Lung (tissue), 12 donors: ENCODE data around the gene CFAP99. TPM values are rescaled to one million over a fixed set of nuclear protein-coding genes. Genes with fewer than 3 reads are reported as not detected.

Experiments used
- ATAC-seq: fragments of 200-7000 bp; cut with Tn5 transposase; one replicate; pipeline ENCODE4 v1.9.1; 2020; ENCODE audit warnings: moderate number of reproducible peaks; ENCODE audit not compliant: insufficient read depth, low FRiP score
- DNase-seq, 3 donors: peaks; one replicate each; pipeline ENCODE4 v3.0.0-alpha.2; 2013 to 2017
- H3K27ac ChIP-seq, 2 donors: one replicate each; pipeline ENCODE4 v1.5.1; 2013; ENCODE audit warnings: mild to moderate bottlenecking in 2 of 2, moderate library complexity in 2 of 2, control low read depth in 1 of 2, inconsistent platforms in 1 of 2, low read depth in 1 of 2, low read length in 1 of 2
- H3K27me3 ChIP-seq, 3 donors: one replicate each; pipeline ENCODE4 v1.5.1; 2013; ENCODE audit warnings: low read length in 2 of 3; ENCODE audit not compliant: control insufficient read depth in 3 of 3, insufficient read depth in 3 of 3
- H3K36me3 ChIP-seq, 4 donors: one replicate each; pipeline ENCODE4 v1.5.1; 2013; ENCODE audit warnings: low read length in 4 of 4, mild to moderate bottlenecking in 1 of 4, moderate library complexity in 1 of 4; ENCODE audit not compliant: control insufficient read depth in 4 of 4, insufficient read depth in 4 of 4
- H3K4me1 ChIP-seq, 5 donors: one replicate each; pipeline ENCODE4 v1.5.1; 2013; ENCODE audit warnings: low read length in 5 of 5, mild to moderate bottlenecking in 2 of 5, moderate library complexity in 1 of 5; ENCODE audit not compliant: control insufficient read depth in 5 of 5, insufficient read depth in 5 of 5
- H3K4me3 ChIP-seq: one replicate; pipeline ENCODE4 v1.5.1; 2013; ENCODE audit warnings: mild to moderate bottlenecking, control low read depth, moderate library complexity
- H3K9ac ChIP-seq, 2 donors: one replicate each; pipeline ENCODE4 v1.5.1; 2013; ENCODE audit warnings: low read length in 2 of 2, control low read depth in 1 of 2; ENCODE audit not compliant: insufficient read depth in 1 of 2
- H3K9me3 ChIP-seq, 4 donors: one replicate each; pipeline ENCODE4 v1.5.1; 2013; ENCODE audit warnings: low read length in 3 of 4, mild to moderate bottlenecking in 1 of 4, moderate library complexity in 1 of 4; ENCODE audit not compliant: control insufficient read depth in 4 of 4, insufficient read depth in 3 of 4
- WGBS, 2 donors: extraction: QIAGEN DNeasy Blood & Tissue Kit; methylation state at CpG; one replicate each; pipeline ENCODE4 v1.1.7; 2013; 5-methylcytosine and 5-hydroxymethylcytosine counted together
- polyA plus RNA-seq, 2 donors: library from polyadenylated mRNA; stranded (reverse); fragments of 200-250 nt; gene quantifications; one replicate each; pipeline ENCODE4 v1.2.1, GENCODE V29; 2013
- total RNA-seq, 2 donors: library from RNA; depleted of rRNA in 1 of 2; stranded (reverse); fragments of >200 nt in 1 of 2; gene quantifications; one replicate each; pipeline ENCODE4 v1.2.1, GENCODE V29; 2014 to 2021
- TF ChIP-seq, protein P1 (sequence below): IDR thresholded peaks from 2 replicates; pipeline ENCODE4 v1.5.1; 2012; ENCODE audit warnings: mild to moderate bottlenecking; ENCODE audit errors: control extremely low read depth, extremely low read depth
- donor health status: control.
- donor health status: control.
- donor health status: Bipolar disorder and iron deficiency.
- donor health status: healthy.
- donor health status: DM: yes; HTN: yes; CAD: no.

The CFAP99 gene
- total and polyA plus RNA-seq, 4 donors = 2.1 to 12.1 (median 2.3) TPM

DNA sequence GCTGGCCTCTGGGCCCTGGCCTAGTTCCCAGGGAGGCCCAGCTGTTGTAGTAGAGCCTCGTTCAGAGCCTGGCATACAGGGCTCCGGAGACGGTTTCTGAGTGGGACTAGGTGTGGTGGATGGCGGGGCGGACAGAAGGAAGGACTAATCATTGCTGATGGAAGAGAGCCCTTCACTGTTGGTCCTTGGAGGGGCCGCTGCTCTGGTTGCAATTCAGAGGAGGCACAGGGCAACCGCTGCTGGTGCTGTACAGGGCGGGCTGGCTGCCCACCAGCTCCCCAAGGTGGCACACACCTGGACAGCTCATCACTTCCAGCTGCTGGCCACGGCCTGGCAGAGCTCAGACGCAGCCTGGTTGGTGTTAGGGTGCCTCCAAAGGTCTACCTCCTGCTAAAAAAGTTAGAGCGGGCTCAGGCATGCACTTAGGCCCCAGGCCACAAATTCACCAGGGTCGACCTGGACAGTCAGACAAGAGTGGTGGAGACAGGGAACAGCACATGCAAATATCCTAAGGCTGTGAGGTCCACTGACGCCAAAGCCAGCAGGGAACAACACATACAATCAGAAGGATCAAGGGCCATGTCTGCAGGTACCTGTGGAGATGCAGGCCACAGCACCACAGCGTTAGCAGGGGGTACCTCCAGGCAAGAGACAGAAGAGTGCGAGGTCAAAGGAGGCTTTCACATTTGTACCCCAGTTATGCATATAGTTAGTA lies 42.6 kb downstream of the CFAP99 start:
- H3K27me3 ChIP-seq = peaks cover 0 to 2% (median 0%) of the 10 kb centered on the region in 3 donors
- no peak overlapping the region for H3K4me3 ChIP-seq
- H3K9ac ChIP-seq = no peak overlapping the region
- ATAC-seq (no peak), DNase-seq (no peak)
- WGBS, 2 donors = 90 to 92% methylated on average over 15 of the region's 15 CpGs
- no peaks in the 10 kb centered on the region for H3K9me3 ChIP-seq
- peaks cover 0 to 3% (median 0%) of the 10 kb centered on the region in 4 donors for H3K36me3 ChIP-seq
- H3K4me1 ChIP-seq = peaks cover 0 to 6% (median 0%) of the 10 kb centered on the region in 5 donors
- no peak overlapping the region for H3K27ac ChIP-seq
- TF ChIP-seq, protein P1, sequence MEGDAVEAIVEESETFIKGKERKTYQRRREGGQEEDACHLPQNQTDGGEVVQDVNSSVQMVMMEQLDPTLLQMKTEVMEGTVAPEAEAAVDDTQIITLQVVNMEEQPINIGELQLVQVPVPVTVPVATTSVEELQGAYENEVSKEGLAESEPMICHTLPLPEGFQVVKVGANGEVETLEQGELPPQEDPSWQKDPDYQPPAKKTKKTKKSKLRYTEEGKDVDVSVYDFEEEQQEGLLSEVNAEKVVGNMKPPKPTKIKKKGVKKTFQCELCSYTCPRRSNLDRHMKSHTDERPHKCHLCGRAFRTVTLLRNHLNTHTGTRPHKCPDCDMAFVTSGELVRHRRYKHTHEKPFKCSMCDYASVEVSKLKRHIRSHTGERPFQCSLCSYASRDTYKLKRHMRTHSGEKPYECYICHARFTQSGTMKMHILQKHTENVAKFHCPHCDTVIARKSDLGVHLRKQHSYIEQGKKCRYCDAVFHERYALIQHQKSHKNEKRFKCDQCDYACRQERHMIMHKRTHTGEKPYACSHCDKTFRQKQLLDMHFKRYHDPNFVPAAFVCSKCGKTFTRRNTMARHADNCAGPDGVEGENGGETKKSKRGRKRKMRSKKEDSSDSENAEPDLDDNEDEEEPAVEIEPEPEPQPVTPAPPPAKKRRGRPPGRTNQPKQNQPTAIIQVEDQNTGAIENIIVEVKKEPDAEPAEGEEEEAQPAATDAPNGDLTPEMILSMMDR = no peak

DNA sequence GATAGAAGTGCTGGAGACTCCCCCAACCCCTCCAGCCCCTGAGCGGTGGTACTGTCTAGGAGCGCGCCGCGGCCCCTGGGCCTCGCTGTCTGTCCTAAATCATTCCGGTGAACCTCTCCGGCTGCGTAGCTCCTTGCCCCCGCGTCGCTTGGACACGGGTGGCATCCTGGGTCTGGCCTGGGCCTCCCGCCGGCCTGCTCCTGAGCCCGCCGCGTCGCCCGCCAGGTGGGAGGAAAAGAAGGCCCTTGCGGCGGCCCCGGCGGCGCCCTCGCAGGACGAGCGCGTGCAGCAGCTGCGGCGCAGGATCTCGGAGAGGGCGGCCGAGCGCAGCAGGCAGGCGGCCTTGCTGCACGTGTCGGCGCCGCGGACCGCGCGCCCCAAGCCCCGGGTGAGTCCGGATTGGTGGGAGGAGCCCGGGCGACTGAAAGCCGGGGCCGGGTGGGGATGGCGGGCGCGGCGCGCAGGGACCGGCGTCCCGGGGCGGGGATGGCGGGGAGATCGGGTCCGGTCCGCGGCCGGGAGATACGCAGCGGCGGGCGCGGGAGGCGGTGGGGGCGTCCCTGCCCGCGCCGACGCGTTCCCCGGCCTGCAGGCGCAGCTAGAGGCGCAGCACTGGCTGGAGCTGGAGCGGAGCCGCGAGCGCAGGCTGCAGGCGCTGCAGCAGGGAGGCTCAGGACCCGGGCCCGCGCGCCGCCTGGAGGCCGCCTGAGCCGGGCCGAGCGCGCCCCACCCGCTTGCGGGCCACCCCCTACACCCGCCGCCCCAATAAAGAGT lies 43.6 kb downstream of the CFAP99 start:
- whole genome bisulfite sequencing, 2 donors = 6% methylated on average over 79 to 99 of the region's 99 CpGs
- DNase-seq = peak; percentile 77 to 89 (median 78)

DNA sequence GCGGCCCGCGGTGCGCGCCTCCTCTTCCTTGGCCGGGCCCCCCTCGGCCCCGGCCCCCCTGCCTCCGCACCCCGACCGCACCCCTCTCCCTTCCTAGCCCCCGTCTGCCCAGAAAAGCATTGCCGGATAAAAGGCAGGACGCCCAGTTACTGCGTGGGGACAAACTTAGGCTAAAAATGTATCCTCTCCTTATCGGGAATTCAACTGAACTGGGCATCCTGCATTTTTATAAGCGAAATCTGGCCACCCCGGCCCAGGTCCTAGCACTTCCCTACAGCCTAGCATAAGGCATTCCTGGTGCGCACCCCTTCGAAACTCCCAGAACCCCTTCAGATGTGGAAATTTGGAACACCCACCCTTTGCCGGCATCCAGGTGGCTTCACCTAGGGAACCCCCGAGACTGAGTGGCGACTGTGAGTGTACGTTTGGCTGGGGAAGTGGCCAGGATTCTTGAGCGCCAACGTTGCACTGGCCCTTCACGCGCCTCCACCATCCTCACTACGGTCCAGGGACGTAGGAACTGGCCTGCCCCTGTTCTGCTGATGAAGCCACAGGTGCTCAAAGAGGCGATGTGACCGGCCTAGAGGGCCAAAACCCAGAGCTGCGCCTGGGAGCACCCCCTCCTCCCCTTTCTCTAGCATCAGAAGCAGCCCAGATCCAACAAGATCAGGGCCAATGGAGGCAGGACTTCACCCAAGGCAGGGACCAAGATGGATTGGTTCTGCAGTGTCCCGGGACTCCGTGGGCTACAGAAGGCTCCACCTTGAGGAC lies 44.4 kb downstream of the CFAP99 start:
- H3K4me1 ChIP-seq = peaks cover 0 to 9% (median 2%) of the 10 kb centered on the region in 5 donors
- H3K27me3 ChIP-seq = peaks cover 0 to 2% (median 0%) of the 10 kb centered on the region in 3 donors
- H3K9ac ChIP-seq = no peak overlapping the region
- TF ChIP-seq, protein P1 = no peak
- no peaks in the 10 kb centered on the region for H3K9me3 ChIP-seq
- DNase-seq (no peak), ATAC-seq (no peak)
- H3K36me3 ChIP-seq = peaks cover 0 to 3% (median 0%) of the 10 kb centered on the region in 4 donors
- no peak overlapping the region for H3K4me3 ChIP-seq
- no peak overlapping the region for H3K27ac ChIP-seq
- WGBS, 2 donors = 32 to 36% methylated on average over 33 to 35 of the region's 35 CpGs

More for the DNA sequence above, 43.6 kb downstream of the CFAP99 start:
- ATAC-seq = peak; percentile 86
- peaks cover 0 to 6% (median 0%) of the 10 kb centered on the region in 5 donors for H3K4me1 ChIP-seq
- H3K36me3 ChIP-seq = peaks cover 0 to 3% (median 0%) of the 10 kb centered on the region in 4 donors
- no peak overlapping the region for H3K27ac ChIP-seq
- TF ChIP-seq, protein P1 = peak; percentile 59
- peak overlapping the region; percentile 24 for H3K4me3 ChIP-seq
- peaks cover 0 to 2% (median 0%) of the 10 kb centered on the region in 3 donors for H3K27me3 ChIP-seq
- H3K9ac ChIP-seq = no peak overlapping the region
- no peaks in the 10 kb centered on the region for H3K9me3 ChIP-seq
